Activated B cell treated with CpG ODN at 0.5 μM for 24 hours (primary cell): Measurements from ENCODE around the gene ERC1. TPM values are rescaled to one million over a fixed set of nuclear protein-coding genes. Genes with fewer than 3 reads are reported as not detected.
"Not testable (repeated sequence)": the region's sequence is repeated elsewhere in the genome, so short reads cannot be mapped to it uniquely, and the experiment has no call there.

ENCODE experiments used
- ATAC-seq: fragments of 200-7000 bp; cut with Tn5 transposase; one replicate; pipeline ENCODE4 v1.10.0; 2021; ENCODE audit warnings: low read depth, mild to moderate bottlenecking, moderate library complexity
- CTCF ChIA-PET: fragments of 350-600 bp; sonication (Branson Sonifier 250); formaldehyde crosslinking; loops from one replicate; lab custom pipeline; 2021; ENCODE audit warnings: antibody characterized with exemption; lab: Charles Lee
- POLR2A ChIA-PET: fragments of 350-600 bp; sonication (Branson Sonifier 250); formaldehyde crosslinking; loops from one replicate; lab custom pipeline; 2021; ENCODE audit warnings: antibody characterized with exemption; lab: Charles Lee
- DNase-seq: peaks from one replicate; pipeline ENCODE4 v3.0.0; 2022
- H3K27ac Mint-ChIP-seq: one replicate; pipeline ENCODE4 v1.8.0; 2020; ENCODE audit warnings: mixed read lengths
- H3K27me3 Mint-ChIP-seq: one replicate; pipeline ENCODE4 v1.8.0; 2021; ENCODE audit warnings: mixed read lengths
- H3K36me3 Mint-ChIP-seq: one replicate; pipeline ENCODE4 v1.8.0; 2021; ENCODE audit warnings: low read depth, mixed read lengths
- H3K4me1 Mint-ChIP-seq: one replicate; pipeline ENCODE4 v1.8.0; 2021; ENCODE audit warnings: mixed read lengths
- H3K4me3 Mint-ChIP-seq: one replicate; pipeline ENCODE4 v1.8.0; 2020; ENCODE audit warnings: mild to moderate bottlenecking, mixed read lengths
- H3K9me3 Mint-ChIP-seq: one replicate; pipeline ENCODE4 v1.8.0; 2020; ENCODE audit warnings: mixed read lengths
- intact Hi-C: fragments of 100-400 bp; cut with micrococcal nuclease; formaldehyde crosslinking; loops from one replicate; pipeline ENCODE4 v1.15.1; 2024
- total RNA-seq: library from RNA; stranded (reverse); gene quantifications from 2 replicates; pipeline ENCODE4 v1.2.3, GENCODE V29; 2022
- TF ChIP-seq, protein P1 (sequence below): fragments of 200-600 bp; IDR thresholded peaks from one replicate; pipeline ENCODE4 v1.8.0; 2022; ENCODE audit warnings: antibody characterized with exemption, mild to moderate bottlenecking

ERC1 gene
- total RNA-seq, 1 donor from 2014 or later, result 57.0 TPM

DNA sequence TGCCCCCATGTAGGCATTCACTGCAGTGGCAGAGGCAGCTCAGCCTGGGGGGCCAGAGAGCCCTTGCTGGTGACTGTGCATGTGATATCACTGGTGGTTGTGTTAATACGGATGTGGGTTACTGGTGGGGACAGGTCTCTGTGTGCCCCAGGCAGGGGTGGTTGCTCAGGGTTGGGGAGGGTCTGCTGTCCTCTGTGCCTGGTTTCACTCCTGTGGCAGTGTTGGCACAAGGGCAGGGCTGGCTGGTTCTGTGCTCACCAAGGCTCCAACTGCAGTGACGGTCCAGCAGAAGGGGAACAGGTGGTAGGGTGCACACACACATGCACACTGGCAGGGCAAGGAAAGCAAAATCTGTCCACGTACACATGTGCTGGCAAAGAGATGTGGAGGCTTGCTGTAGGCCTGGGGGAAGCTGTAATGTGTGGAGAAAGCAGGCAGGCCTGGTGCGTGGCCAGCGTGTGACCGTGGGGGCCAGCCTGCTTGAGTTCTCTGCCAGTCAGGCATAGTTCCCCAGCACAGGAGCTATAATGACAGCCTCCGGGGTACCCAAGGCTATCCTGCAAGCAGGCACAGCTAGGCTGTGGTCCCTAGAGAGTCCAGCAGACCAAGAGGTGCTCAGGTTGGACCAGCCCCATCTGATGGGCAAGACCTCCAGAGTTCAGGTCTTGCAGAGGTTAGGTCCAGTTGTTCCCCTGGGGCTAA is 348.7 kb downstream of the ERC1 start:
- no peaks in the 10 kb centered on the region for H3K27me3 Mint-ChIP-seq
- H3K36me3 Mint-ChIP-seq, result peaks cover 19% of the 10 kb centered on the region
- POLR2A ChIA-PET, result no interaction called here
- intact Hi-C loops, result no loop called here
- TF ChIP-seq, protein P1, sequence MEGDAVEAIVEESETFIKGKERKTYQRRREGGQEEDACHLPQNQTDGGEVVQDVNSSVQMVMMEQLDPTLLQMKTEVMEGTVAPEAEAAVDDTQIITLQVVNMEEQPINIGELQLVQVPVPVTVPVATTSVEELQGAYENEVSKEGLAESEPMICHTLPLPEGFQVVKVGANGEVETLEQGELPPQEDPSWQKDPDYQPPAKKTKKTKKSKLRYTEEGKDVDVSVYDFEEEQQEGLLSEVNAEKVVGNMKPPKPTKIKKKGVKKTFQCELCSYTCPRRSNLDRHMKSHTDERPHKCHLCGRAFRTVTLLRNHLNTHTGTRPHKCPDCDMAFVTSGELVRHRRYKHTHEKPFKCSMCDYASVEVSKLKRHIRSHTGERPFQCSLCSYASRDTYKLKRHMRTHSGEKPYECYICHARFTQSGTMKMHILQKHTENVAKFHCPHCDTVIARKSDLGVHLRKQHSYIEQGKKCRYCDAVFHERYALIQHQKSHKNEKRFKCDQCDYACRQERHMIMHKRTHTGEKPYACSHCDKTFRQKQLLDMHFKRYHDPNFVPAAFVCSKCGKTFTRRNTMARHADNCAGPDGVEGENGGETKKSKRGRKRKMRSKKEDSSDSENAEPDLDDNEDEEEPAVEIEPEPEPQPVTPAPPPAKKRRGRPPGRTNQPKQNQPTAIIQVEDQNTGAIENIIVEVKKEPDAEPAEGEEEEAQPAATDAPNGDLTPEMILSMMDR, result no peak
- DNase-seq (no peak), ATAC-seq (no peak)
- no peaks in the 10 kb centered on the region for H3K4me1 Mint-ChIP-seq
- H3K9me3 Mint-ChIP-seq, result no peaks in the 10 kb centered on the region
- no peak overlapping the region for H3K27ac Mint-ChIP-seq
- CTCF ChIA-PET, result no interaction called here
- H3K4me3 Mint-ChIP-seq, result no peak overlapping the region

- H3K4me3 Mint-ChIP-seq, DNase-seq, H3K9me3 Mint-ChIP-seq, H3K27me3 Mint-ChIP-seq, POLR2A ChIA-PET, H3K27ac Mint-ChIP-seq, CTCF ChIA-PET, ATAC-seq, H3K4me1 Mint-ChIP-seq, intact Hi-C loops: not testable (repeated sequence)
- peaks cover 21% of the 10 kb centered on the region for H3K36me3 Mint-ChIP-seq
Observed at GRCh38 chr12:1341270-1341669, 350.2 kb downstream of the ERC1 start.

DNA sequence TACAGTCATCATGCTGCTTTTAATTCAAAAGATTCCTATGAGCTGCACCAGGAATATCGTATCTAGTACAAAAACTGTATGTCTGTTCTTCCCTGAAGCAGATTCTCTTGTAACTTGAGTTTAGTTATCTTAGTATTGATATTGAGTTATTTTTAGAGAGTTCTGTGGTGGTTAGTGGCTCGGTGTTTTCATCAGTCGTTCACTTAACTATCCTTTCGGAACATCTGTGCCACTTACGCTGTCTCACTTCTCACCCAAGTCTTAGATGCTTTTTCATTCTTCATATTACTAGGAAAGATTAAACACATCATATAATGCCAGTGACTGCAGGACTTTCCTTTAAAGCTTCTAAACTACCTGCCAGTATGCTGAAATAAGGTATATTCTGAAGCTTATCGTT is 352.4 kb downstream of the ERC1 start:
- ATAC-seq (no peak), DNase-seq (no peak)
- peaks cover 21% of the 10 kb centered on the region for H3K36me3 Mint-ChIP-seq
- H3K9me3 Mint-ChIP-seq, result no peaks in the 10 kb centered on the region
- intact Hi-C loops, result no loop called here
- ChIA-PET CTCF (no interaction called here), POLR2A (no interaction called here)
- TF ChIP-seq, protein P1, result no peak
- H3K27me3 Mint-ChIP-seq, result no peaks in the 10 kb centered on the region
- no peak overlapping the region for H3K4me3 Mint-ChIP-seq
- H3K27ac Mint-ChIP-seq, result no peak overlapping the region
- peaks cover 3% of the 10 kb centered on the region for H3K4me1 Mint-ChIP-seq

DNA sequence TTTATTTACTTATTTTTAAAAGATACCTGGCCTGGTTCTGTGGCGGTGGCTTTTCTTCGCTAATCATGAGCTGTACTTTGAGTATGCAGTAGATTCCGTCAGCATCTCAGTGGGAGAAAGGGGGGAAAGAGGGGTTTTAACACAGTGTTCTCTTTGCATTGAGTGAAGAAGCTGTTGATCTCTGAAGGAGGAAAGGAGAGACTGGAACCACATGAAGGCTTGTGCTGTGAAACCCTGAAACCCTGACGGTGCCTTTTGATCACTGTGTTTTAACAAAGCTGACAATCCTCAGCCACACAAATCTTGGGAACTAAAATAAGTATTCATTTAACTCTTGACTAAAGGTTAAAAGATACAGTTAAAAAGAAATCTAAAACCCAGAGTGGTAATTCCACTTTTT is 353.2 kb downstream of the ERC1 start:
- Mint-ChIP-seq H3K36me3 (peaks cover 26% of the 10 kb centered on the region), H3K27ac (no peak overlapping the region), H3K4me1 (peaks cover 3% of the 10 kb centered on the region), H3K9me3 (no peaks in the 10 kb centered on the region), H3K4me3 (no peak overlapping the region), H3K27me3 (no peaks in the 10 kb centered on the region)
- DNase-seq (no peak), ATAC-seq (no peak)
- intact Hi-C loops, result no loop called here
- ChIA-PET CTCF (interaction anchor here (1.3 kb wide), 1 partner anchor 227 kb away, joined by 3 read pairs; no protein-coding TSS in a partner anchor), POLR2A (no interaction called here)
- TF ChIP-seq, protein P1, result no peak

DNA sequence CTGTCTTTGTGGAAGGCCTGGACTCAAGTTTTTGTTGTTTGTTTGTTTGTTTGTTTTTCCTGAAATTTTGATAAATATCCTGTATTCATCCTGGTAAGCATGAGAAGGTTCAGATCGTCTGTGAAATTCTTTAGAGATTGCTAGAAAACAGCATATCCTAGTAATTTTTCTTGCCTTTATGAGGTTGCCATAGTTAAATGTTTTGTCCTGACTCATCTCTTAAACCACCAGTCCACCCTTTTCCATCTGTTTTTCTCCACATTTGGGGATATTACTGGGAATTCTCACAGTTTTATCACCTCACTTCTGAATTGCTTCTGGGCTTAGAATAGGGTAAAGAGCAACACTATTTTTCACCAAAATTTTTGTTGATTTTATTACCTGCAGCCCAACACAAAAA is 355.1 kb downstream of the ERC1 start:
- Mint-ChIP-seq H3K27me3 (no peaks in the 10 kb centered on the region), H3K4me3 (no peak overlapping the region), H3K36me3 (peaks cover 17% of the 10 kb centered on the region), H3K4me1 (peaks cover 3% of the 10 kb centered on the region), H3K27ac (no peak overlapping the region), H3K9me3 (no peaks in the 10 kb centered on the region)
- intact Hi-C loops, result no loop called here
- no peak for ATAC-seq
- DNase-seq, result no peak
- TF ChIP-seq, protein P1, result no peak
- ChIA-PET CTCF (no interaction called here), POLR2A (no interaction called here)
